Inflammatory macrophage treated with lipopolysaccharide for 1 hour (primary cell): ENCODE data around the gene JMJD1C.
"Not testable (repeated sequence)": the region's sequence is repeated elsewhere in the genome, so short reads cannot be mapped to it uniquely, and the experiment has no call there.

Source experiments
- DNase-seq, 2 donors: peaks; one replicate each; pipeline ENCODE4 v3.0.0-alpha.2; 2020 to 2022

Gene JMJD1C

GRCh38 chr10:63392224-63392623, 73.6 kb downstream of the JMJD1C start:
- DNase-seq = no peak

DNA sequence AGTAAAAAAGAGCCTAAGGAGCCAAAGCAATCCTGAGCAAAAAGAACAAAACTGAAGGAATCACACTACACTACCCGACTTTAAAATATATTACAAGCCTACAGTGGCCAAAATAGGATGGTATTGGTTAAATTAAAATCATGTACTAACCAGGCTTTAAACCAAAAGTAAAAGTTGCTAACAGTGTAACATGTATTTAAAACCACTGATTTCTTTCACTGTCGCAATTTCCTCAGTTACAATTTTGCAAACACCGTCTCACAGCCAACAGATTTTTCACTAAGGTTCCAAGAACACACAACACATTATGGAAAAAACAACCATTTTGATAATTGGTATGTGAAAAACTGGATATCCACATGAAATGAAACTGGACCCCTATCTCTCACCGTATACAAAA, 74.0 kb downstream of the JMJD1C start:
- DNase-seq = peak; percentile 46 to 50

DNA sequence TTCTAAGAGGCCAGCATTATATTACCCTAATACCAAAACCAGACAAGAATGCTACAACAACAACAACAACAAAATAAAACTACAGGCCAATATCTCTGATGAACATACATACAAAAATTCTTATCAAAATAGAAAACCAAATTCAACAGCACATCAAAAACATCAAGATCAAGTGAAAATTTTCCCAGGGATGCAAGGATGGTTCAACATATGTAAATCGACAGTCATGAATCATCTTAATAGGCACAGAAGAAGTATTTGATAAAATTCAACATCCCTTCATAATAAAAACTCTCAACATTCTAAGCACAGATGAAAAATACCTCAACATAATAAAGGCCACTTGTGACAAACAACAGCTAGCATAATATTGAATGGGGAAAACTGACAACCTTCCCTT, 75.3 kb downstream of the JMJD1C start:
- DNase-seq = no peak

DNA sequence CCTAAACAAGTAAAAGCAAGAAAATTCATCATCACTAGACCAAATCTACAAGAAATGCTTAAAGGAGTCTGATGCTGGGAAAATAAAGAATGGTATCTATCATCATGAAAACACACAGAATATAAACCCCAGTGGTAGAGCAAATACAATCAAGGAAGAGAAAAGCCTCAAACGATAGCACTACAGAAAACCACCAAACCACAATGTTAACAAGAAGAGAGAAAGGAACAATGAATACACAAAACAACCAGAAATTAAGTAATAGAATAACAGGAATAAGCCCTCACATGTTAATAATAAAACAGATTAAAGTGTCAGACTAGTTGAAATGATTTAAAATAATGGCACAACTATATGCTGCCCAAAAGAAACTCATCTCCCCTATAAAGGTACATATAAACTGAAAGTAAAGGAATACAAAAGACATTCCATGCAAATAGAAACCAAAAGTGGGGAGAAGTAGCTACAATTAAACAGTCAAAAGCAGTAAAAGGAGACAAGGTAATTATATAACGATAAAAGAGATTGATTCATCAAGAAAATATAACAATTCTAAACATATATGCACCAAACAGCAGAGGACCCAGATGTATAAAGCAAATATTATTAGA, 77.3 kb downstream of the JMJD1C start:
- no peak for DNase-seq

DNA sequence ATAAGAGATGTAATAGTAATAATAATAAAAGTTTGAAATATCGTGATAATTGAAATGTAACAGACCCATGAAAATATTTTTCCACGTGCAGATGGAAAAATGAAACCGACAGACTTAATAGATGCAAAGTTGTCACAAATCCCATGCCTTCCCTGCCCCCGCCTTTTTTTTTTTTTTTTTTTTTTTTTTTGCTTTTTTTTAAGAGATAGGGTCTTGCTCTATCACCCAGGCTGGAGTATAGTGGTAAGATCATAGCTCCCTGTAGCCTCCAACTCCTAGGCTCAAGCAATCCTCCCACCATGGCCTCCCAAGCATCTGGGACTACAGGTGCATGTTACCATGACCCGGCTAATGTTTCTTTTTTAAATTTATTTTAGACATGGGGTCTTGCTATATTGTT, 80.5 kb downstream of the JMJD1C start:
- no peak for DNase-seq

- DNase-seq = no peak
These were observed 81.1 kb downstream of the JMJD1C start for GRCh38 chr10:63384675-63385074.

- DNase-seq = no peak
These were observed 81.8 kb downstream of the JMJD1C start for GRCh38 chr10:63384001-63384400.

GRCh38 chr10:63383141-63383540, 82.6 kb downstream of the JMJD1C start:
- DNase-seq = no peak

- DNase-seq = no peak
These were observed 83.7 kb downstream of the JMJD1C start for GRCh38 chr10:63382066-63382465.

GRCh38 chr10:63377305-63377661, 88.5 kb downstream of the JMJD1C start:
- DNase-seq = not testable (repeated sequence)

DNA sequence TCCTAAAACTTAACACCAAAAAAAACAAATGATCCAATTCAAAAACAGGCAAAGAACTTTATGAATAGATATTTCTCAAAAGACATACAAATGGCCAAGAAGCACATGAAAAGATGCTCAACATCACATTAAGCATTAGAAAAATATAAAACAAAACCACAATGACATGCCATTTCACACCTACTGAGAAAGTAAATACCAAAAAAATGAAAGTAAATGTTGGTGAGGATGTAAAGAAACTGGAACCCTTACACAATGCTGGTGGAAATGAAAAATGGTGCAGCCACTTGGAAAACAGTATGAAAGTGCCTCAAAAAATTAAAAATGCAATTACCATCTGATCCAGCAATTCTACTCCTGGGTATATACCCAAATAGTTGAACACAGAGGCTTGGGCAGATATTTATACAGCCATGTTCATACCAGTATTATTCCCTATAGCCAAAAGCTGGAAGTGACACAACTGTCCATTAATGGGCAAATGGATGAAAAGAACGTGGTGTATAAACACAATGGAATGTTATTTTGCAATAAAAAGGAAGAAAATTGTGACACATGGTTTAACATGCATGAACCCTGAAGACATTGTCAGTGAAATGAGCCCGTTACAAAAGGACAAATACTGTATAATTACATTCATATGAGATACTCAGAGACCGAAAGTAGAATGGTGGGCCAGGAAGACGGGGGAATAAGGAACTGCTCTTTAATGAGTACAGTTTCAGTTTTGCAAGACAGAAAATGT, 89.0 kb downstream of the JMJD1C start:
- peak; percentile 58 to 66 for DNase-seq

DNA sequence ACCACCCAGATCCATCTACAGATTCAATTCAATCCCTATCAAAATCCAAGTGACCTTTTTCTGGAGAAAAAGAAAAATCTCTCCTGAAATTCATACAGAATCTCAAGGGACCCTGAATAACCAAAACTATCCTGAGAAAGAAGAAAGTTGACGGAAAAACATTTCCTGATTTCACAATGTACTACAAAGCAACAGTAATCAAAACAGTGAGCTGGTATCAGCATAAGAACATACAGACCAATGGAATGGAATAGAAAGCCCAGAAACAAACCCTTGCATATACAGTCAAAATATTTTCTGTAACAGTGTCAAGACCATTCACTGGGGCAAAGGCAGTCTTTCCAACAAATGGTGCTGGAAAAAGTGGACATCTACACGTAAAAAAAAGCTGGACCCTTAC, 89.9 kb downstream of the JMJD1C start:
- DNase-seq = no peak

- DNase-seq = no peak
These were observed 90.3 kb downstream of the JMJD1C start for GRCh38 chr10:63375458-63375857.

DNA sequence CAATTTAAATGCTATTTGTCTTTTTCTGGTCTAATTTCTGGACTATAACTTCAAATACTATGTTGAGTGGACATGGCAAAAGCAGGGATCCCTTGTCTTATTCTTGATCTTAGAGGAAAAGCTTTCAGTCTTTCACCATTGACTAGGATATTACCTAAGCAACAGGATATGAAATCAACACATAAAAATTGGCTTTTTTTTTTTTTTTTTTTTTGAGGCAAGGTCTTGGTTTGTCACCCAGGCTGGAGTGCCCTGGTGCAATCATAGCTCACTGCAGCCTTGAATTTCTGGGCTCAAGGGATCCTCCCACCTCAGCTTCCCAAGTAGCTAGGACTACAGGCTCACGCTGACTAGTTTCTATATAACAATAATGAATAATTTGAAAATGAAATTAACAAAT, 90.8 kb downstream of the JMJD1C start:
- no peak for DNase-seq

DNA sequence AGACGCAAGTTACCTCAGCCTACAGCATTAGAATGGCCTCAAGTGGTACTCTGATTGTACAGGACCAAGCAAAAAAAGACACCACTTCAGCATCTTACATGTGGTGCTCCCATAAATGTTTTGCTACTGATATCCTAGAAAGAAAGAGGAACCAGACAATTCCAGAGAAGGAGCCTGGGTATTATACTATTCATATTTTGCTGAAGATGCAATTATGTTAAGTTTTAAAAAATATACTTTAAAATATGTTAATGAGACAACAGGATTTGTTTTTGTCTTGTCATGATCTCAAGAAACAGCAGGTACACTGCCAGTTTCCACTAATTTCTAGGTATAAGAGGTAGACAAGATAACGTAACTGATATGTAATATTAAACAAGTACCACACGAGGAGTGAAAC, 92.6 kb downstream of the JMJD1C start:
- DNase-seq = no peak

DNA sequence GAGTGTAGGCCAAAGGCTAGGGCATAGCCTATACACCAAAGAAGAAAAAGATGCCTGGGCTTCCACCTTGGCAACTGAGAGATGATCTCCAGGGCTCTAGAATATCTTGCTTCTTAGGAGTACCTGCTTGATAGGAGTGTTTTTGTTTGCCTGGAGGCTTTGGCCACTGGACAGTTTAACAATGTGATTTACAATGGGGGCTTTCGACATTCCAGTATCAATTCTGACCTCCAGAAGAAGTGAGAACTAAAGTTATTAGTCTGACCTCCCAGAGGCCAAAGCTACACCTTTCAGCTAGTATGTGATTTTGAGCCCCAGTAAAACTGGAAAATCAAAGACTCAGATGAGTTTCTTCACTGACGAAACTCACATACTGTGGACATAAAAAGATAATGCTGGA, 96.1 kb downstream of the JMJD1C start:
- DNase-seq = no peak

GRCh38 chr10:63368365-63368764, 97.4 kb downstream of the JMJD1C start:
- no peak for DNase-seq

DNA sequence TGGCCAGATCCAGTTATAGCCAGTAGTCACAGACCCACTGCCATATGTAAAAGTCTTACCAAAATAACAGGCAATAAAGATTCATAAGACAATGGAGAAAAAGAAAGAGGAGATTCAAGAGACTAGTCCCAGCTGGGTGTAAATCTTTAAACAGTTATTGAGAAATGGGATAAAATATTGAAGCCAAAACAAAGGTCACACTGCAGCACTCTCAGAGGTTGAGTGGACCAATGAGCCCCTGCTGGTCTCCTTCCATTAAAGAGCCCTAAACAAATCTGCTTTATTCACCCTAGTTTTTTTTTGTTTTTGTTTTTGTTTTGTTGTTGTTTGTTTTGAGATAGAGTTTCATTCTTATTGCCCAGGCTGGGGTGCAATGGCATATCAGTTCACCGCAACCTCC, 98.8 kb downstream of the JMJD1C start:
- DNase-seq = no peak

DNA sequence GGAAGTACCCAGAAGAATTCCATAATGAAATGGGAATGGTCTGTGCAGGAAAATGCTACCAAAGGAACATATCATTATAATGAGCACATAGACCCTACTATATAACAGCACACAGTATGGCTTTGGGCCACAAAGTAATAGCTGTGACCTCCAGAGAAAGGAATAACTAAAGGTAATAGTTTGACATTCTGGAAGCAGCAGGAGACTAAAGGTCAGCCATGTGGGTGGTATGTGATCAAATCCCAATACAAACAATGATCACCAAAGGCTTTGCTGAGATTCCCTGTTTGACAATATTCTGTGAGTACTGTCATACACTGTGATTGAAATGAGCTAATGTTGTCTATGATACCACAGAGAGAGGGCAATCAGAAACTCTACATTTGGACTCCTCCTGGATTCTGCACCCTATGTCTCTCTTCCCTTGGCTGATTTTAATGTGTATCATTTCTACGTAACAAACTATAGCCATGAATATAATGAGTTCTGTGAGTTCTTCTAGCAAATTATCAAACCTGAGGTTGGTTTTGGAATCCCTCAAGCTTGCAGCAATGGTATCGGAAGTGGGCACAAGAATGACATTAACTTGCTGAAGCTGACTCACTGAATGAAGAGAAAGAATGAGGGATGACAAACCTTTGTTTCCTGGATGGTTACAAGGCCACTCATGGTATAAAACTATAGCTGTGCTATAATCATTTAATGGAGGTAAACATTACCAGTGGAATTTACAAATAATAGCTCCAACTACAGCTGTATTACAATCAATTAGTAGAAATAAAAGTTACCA, 99.6 kb downstream of the JMJD1C start:
- no peak for DNase-seq

- no peak for DNase-seq
These were observed 100.9 kb downstream of the JMJD1C start for GRCh38 chr10:63364918-63365317.

- no peak for DNase-seq
These were observed 101.8 kb downstream of the JMJD1C start for GRCh38 chr10:63363951-63364350.

- DNase-seq = no peak
These were observed 110.1 kb downstream of the JMJD1C start for GRCh38 chr10:63355682-63356081.

GRCh38 chr10:63352976-63353375, 112.8 kb downstream of the JMJD1C start:
- no peak for DNase-seq

DNA sequence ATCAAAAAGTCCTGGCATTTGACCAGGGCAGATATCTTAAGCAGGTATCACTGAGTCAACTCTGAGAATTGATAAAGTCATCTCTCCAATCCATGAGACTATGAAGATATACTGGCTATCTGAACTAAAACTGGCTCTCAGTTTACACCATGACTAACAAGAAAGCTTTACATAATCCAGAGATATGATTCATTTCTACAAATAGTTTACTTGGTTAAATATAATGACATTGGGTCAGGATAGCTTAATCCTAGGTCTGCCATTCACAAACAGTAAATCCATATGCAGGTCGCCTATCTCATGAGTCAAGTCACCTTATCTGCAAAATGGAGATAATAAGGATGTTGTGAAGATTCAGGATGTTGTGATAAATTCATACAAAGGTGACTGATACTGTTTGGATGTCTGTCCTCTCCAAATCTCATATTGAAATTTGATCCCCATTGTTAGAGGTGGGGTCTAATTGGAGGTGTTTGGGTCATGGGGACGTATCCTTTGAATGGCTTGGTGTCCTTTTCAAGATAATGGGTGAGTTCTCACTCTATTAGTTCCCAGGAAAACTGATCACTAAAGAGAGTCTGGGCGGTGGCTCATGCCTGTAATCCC, 117.4 kb downstream of the JMJD1C start:
- DNase-seq = no peak
